Measurements from ENCODE around the gene SLC45A3. TPM values are rescaled to one million over a fixed set of nuclear protein-coding genes. Genes with fewer than 3 reads are reported as not detected.

The SLC45A3 gene
- total and polyA plus RNA-seq, 2 of the 4 experiments (the other 2 are of a cell fraction), result 1.4 to 2.5 TPM

GRCh38 chr1:205660361-205660760, 19.9 kb downstream of the SLC45A3 start:
- WGBS, 2 experiments (ENCODE audit: extremely low coverage in 2 of 2, insufficient read length in 1 of 2), result 82% methylated on average over 4 of the region's 8 CpGs; no CpG with 5 or more reads in 1 of the 2 experiments
- intact Hi-C loops (cut with micrococcal nuclease) (no loop called here), dilution Hi-C loops (cut with HindIII; ENCODE audit: low sequenced_read_pairs, unreplicated experiment) (no loop called here)

More at GRCh38 chr1:205660361-205660760, 19.9 kb downstream of the SLC45A3 start:
- ATAC-seq (ENCODE audit: low read depth) (no peak), DNase-seq (no peak)
- Histone ChIP-seq H3K27me3 (ENCODE audit: control insufficient read depth, insufficient read depth, low read length) (no peaks in the 10 kb centered on the region), H3K4me3 (ENCODE audit: insufficient read depth, low read depth, low read length) (no peak overlapping the region), H4K20me1 (ENCODE audit: insufficient read depth, low read length) (no peaks in the 10 kb centered on the region; the same call in 1 of the 2 replicates), H3K9ac (ENCODE audit: low read depth, low read length) (no peak overlapping the region), H3K14ac (replicated peaks; ENCODE audit: low read depth, low read length) (no peak overlapping the region), H4K91ac (ENCODE audit: insufficient read depth, low read depth, low read length) (no peak overlapping the region), H2BK120ac (ENCODE audit: low read depth, low read length) (no peak overlapping the region), H4K5ac (ENCODE audit: low read depth, low read length) (no peak overlapping the region), H3K9me1 (ENCODE audit: insufficient read depth, low read length) (peaks cover 4% of the 10 kb centered on the region; the same call in 1 of the 2 replicates), H3K9me3 (ENCODE audit: control insufficient read depth, insufficient read depth, low read length) (no peaks in the 10 kb centered on the region), H2BK20ac (ENCODE audit: low read depth, low read length) (no peak overlapping the region), H3K36me3 (ENCODE audit: control insufficient read depth, insufficient read depth, low read length) (no peaks in the 10 kb centered on the region), H2BK5ac (ENCODE audit: low read depth, low read length, poor library complexity, severe bottlenecking) (no peak overlapping the region), H2BK15ac (ENCODE audit: low read depth, low read length) (no peak overlapping the region), H4K8ac (ENCODE audit: low read depth in 2 of 2, low read length in 2 of 2) (no peak overlapping the region), H3K23ac (ENCODE audit: low read depth, low read length) (no peak overlapping the region), H3K79me1 (ENCODE audit: low read depth in 1 of 2, low read length in 2 of 2) (peaks cover 0 to 3% of the 10 kb centered on the region in 2 experiments; a peak in 1 of 4 replicates), H2AFZ (replicated peaks; ENCODE audit: low read length, poor library complexity) (no peak overlapping the region), H3K18ac (ENCODE audit: low read depth, low read length) (no peak overlapping the region), H2AK5ac (ENCODE audit: low read depth, low read length) (no peak overlapping the region), H3K56ac (ENCODE audit: extremely low read depth, insufficient read depth, low read length) (no peak overlapping the region), H3K4me1 (ENCODE audit: control insufficient read depth, insufficient read depth, low read length) (peaks cover 7% of the 10 kb centered on the region), H3K4me2 (ENCODE audit: low read depth, low read length) (no peak overlapping the region), H3K27ac (ENCODE audit: insufficient read depth, low read length) (no peak overlapping the region), H3K4ac (ENCODE audit: low read depth, low read length) (no peak overlapping the region), H2AK9ac (replicated peaks; ENCODE audit: low read depth, low read length, poor library complexity) (peak overlapping the region; percentile 10)
- ChIA-PET CTCF (interaction anchor here (3.0 to 9.3 kb wide), 3 partner anchors 51 to 318 kb away, joined by 20 to 156 read pairs (median 53); no protein-coding TSS in a partner anchor), POLR2A (ENCODE audit: unreplicated experiment) (no interaction called here)
- in situ Hi-C loops (cut with MboI; ENCODE audit: low sequenced_read_pairs), result loop anchor here (25.0 kb wide), 2 partner anchors 252 to 452 kb away; partner anchors contain the start of gene AVPR1B
- no TSS peak for BruUV-seq (replicated peaks)
- TF ChIP-seq CHD1 (IDR thresholded peaks at IDR 0.05; ENCODE audit: low read depth, low read length) (no peak), NFE2L2 (IDR thresholded peaks at IDR 0.05; ENCODE audit: low read depth, low read length) (no peak), SMC3 (IDR thresholded peaks at IDR 0.05; ENCODE audit: low read depth, low read length) (no peak), MAZ (IDR thresholded peaks at IDR 0.05; ENCODE audit: borderline replicate concordance, low read depth, low read length) (no peak), RCOR1 (IDR thresholded peaks at IDR 0.05; ENCODE audit: insufficient replicate concordance, low read length) (no peak), RAD21 (IDR thresholded peaks at IDR 0.05; ENCODE audit: low read length) (no peak)
- TF ChIP-seq, protein P1, sequence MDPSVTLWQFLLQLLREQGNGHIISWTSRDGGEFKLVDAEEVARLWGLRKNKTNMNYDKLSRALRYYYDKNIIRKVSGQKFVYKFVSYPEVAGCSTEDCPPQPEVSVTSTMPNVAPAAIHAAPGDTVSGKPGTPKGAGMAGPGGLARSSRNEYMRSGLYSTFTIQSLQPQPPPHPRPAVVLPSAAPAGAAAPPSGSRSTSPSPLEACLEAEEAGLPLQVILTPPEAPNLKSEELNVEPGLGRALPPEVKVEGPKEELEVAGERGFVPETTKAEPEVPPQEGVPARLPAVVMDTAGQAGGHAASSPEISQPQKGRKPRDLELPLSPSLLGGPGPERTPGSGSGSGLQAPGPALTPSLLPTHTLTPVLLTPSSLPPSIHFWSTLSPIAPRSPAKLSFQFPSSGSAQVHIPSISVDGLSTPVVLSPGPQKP (IDR thresholded peaks at IDR 0.05; ENCODE audit: borderline replicate concordance, low read depth, low read length), result no peak

All from IMR-90 (cell line).